Hematopoietic multipotent progenitor cell treated with erythropoietin and hydrocortisone succinate and interleukin-3 and kit ligand, for 17 days (in vitro differentiated cells): ENCODE results near the gene BCAS3.
"Not testable (repeated sequence)": the region's sequence is repeated elsewhere in the genome, so short reads cannot be mapped to it uniquely, and the experiment has no call there.

ENCODE experiments used
- DNase-seq: peaks from one replicate; pipeline ENCODE4 v3.0.0-alpha.2; 2015; ENCODE audit warnings: low spot score

The BCAS3 gene

DNA sequence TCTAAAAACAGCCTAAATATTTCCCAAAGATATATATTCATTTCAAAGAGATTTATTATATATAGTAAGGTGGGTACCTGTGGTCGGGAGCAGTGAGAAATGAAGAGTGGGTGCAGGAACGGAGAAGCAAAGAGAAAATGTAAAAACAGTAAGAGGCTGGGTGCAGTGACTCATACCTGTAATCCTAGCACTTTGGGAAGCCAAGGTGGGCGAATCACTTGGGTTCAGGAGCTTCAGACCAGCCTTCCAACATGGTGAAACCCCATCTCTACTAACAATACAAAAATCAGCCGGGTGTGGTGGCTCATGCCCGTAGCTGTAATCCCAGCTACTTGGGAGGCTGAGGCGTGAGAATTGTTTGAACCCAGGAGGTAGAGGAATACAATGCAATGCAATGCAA is 257.1 kb downstream of the BCAS3 start:
- no peak for DNase-seq

DNA sequence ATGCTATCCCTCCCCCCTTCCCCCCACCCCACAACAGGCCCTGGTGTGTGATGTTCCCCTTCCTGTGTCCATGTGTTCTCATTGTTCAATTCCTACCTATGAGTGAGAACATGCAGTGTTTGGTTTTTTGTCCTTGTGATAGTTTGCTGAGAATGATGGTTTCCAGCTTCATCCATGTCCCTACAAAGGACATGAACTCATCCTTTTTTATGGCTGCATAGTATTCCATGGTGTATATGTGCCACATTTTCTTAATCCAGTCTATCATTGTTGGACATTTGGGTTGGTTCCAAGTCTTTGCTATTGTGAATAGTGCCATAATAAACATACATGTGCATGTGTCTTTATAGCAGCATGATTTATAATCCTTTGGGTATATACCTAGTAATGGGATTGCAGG is 258.3 kb downstream of the BCAS3 start:
- DNase-seq = not testable (repeated sequence)

DNA sequence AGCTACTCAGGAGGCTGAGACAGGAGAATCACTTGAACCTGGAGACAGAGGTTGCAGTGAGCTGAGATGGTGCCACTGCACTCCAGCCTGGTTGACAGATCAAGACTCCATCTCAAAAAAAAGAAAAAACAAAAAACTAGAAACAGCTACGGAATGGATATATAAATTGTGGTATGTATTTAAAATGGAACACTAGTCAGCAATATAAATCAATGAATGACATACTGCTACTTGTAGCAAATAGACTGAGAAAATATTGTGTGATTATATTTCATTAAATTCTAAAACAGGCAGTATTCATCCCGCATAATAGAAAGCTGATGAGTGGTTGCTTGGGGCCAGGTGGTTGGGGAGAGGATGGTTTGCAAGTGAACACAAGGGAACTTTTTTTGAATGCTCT is 261.7 kb downstream of the BCAS3 start:
- DNase-seq = no peak

DNA sequence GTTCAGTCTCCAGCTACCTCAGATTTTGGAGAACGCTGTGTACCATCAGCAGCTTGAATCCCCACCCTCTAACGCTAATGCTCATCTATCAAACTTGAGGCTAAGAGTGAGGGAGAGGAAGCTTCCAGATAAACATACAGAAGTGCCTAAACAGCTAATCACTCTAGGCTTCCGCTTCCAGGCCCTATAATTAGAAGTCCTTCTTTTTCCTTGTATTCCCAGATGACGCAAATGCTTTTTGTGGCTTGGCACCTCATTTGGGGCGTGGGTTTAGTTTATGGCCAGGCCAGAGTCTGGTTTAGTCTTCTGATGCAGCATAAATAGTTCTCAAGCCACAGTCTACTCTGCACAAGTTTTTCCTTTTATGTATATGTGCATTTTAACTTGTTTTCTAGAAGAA is 263.4 kb downstream of the BCAS3 start:
- DNase-seq = no peak

DNA sequence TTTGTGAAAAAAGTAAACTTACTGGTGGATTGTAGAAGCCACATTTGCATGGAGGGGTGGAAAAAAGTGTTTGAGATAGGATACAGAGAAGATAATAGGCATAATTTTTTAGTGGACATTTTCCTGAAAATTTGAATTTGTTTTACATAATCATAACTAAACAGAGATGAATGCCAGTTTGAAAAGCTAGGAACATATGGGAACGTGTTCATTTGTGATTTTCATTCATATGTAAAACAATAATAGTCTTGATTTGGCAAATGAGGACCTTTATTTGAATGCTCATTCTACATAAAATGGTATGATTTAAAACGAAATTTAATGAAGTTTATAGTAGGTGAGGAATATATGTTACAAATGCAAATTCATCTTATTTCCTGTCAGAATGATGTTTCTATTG is 263.9 kb downstream of the BCAS3 start:
- DNase-seq = no peak

DNA sequence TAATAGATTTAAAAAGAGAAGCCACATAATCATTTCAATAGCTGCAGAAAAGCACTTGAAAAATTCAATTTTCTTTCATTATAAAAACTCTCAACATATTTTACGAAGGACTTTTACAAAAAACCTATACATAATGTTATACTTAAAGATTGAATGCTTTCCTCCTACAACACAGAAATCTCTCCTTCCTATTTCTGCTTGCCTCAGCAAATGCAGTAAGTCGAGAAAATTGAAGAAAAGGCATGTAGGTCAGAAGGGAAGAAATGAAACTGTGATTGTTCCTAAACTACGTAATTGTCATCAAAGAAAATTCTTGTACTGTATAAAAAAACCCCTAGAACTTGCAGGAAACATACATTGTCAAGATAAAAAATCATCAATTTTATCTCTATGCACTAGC is 267.1 kb downstream of the BCAS3 start:
- no peak for DNase-seq

DNA sequence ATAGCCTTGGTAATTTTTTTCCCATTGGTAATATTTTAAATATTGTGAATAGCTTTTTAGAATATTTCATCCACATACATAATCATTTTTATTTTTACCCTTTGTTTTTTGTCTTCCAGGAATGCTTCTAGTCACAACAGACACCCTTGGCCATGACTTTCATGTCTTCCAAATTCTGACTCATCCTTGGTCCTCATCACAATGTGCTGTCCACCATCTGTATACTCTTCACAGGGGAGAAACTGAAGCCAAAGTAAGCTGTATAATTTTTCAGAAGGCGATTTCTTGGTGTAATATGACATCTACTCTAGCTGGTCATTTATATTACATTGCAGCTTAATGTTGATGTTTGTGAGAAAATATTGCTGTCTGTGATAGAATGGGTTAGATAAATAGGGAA is 269.4 kb downstream of the BCAS3 start:
- DNase-seq = no peak

DNA sequence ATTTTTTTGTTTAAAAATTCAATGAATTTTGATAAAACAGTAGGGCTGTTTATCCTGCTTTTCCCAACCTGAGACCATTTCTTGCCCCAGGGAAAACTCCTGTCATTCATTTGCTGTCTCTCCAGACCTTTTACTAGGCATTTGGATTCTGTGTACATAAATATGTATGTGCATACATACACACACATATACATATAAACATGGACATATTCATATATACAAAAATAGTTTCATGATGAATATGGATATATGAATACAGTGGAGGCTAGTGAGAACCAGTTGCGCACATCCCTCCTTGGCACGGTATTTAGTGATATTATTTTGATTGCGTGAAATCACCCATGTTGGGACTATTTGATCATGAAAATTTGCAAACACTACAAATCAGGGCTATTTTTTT is 269.9 kb downstream of the BCAS3 start:
- DNase-seq = no peak

DNA sequence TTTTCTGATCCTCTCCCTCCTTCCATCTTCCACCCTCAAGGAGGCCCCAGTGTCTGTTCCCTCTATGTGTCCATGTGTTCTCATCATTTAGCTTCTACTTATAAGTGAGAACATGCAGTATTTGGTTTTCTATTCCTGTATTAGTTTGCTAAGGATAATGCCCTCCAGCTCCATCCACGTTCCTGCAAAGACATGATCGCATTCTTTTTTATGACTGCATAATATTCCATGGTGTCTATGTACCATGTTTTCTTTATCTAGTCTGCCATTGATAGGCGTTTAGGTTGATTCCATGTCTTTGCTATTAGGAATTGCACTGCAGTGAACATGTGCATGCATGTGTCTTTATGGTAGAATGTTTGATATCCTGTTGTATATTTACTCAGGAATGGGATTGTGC is 275.1 kb downstream of the BCAS3 start:
- no peak for DNase-seq

DNA sequence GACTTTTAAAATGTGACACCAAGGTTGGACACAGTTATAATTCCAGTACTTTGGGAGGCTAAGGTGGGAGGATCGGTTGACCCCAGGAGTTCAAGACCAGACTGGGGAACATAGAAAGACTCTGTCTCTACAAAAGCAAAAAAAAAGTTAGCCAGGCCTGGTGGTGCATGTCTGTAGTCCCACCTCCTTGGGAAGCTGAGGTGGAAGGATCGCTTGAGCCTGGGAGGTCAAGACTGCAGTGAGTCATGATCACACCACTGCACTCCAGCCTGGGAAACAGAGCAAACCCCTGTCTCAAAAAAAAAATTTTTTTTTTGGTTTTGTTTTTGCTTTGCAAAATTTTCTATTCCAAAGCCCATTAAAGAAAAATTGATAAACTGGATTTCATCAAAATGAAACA is 281.4 kb downstream of the BCAS3 start:
- DNase-seq = no peak

DNA sequence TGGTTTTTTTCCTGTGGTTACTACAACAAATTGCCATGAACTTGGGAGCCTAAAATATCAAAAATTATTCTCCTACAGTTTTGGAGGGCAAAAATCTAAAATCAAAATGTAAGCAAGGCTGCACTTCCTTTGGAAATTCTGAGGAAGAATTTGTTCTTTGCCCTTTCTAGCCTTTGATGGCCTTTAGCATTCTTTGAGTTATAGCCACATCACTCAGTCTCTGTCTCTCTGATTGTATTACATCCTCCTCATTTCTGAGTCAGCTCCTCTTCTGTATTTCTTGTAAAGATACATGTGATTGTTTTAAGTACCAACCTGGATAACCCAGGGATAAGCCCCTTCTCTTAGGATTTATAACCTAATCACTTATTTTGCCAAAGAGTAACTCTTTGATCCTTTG is 282.0 kb downstream of the BCAS3 start:
- no peak for DNase-seq

DNA sequence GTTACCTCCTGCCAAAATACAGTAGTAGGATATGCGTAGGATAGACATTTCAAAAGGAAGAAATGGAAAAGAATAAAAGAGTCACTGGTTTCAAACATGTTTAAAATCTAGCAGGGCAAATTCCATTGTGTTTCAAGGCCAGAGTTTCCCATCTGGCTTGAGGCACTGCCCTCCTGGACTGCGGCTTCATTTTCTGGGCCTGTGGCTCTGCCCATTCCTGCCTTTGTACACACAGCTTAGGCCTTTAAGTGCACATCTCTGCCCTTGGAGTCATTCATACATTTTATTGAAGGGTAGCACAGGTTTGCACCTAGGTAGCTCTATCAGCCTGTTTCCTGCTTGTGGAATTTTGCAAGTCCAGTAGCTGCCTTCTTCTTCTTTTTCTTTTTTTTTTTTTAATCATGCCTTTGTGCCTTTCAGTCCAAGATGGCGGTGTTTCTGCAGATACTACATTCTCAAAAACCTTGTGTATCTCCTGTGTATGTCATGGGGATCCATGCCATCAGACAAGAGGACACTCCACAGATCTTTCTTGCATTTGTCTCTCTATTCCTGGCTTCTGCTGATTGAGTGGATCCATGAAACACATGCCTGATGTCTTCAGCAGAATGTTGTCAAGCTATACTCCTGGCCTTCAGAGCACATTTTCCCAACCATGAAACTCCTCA is 282.9 kb downstream of the BCAS3 start:
- no peak for DNase-seq

DNA sequence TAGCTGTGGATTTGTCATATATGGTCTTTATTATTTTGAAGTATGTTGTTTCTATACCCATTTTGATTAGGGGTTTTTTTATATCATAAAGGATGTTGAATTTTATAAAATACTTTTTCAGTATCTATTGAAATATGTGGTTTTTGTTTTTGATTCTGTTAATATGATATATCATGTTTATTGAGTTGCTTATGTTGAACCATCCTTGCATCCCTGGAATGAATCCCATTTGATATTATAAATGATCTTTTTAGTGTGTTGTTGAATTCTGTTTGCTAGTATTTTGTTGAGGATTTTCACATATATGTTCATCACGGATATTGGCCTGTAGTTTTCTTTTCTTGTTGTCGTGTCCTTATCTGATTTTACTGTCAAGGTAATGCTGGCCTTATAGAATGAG is 286.5 kb downstream of the BCAS3 start:
- DNase-seq = no peak

DNA sequence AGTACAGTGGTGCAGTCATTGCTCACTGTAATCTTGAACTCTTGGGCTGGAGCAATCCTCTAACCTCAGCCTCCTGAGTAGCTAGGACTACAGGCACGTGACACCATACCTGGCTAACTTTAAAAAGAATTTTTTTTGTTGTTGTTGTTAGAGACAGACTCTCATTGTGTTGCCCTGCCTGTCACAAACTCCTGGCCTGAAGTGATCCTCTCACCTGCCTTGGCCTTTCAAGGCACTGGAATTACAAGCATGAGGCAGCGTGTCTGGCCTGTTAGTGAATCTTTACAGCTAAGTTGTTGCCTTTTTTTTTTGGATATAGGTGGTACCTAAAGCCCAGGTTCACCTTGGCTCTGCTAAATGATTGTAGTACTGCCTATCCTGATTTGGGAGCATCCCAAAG is 290.6 kb downstream of the BCAS3 start:
- no peak for DNase-seq

DNA sequence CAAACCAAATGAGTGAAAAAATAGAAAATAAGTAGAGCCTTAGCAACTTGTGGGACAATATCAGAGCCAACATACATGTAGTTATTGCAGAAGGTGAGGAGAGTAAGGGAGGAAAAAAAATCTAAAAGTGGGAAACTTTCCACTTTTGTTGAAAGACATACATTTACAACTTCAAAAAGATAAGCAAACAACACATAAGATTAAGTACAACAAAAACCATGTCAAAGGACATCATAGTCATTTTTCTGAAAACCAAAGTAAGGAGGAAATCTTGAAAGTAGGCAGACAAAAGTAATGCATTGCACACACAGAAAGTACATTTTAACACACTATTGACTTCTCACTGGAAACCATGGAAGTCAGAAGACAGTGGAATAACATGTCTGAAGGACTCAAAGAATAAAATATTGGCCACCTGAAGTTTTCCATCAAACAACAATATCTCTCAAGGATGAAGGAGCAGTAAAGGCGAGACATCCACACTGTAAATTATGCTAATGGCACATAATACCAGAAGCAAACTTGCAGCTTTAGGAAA is 291.9 kb downstream of the BCAS3 start:
- no peak for DNase-seq

DNA sequence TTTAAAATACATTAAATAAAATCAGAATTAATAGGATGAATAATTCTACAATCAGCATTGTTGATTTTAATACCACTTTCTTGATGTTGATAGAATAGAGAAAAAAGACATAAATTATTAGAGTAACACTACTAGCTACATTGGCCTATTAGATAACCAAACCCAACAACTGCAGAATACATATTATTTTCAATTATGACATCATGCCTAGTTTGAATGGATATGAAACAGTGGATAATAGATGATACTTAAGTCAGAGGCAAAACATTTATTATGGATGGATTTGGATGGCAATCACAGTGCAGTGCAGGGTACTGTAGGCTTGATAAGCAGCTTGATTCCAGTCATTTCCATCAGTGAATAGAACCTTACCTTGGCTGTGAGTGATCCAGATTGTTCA is 293.1 kb downstream of the BCAS3 start:
- no peak for DNase-seq

DNA sequence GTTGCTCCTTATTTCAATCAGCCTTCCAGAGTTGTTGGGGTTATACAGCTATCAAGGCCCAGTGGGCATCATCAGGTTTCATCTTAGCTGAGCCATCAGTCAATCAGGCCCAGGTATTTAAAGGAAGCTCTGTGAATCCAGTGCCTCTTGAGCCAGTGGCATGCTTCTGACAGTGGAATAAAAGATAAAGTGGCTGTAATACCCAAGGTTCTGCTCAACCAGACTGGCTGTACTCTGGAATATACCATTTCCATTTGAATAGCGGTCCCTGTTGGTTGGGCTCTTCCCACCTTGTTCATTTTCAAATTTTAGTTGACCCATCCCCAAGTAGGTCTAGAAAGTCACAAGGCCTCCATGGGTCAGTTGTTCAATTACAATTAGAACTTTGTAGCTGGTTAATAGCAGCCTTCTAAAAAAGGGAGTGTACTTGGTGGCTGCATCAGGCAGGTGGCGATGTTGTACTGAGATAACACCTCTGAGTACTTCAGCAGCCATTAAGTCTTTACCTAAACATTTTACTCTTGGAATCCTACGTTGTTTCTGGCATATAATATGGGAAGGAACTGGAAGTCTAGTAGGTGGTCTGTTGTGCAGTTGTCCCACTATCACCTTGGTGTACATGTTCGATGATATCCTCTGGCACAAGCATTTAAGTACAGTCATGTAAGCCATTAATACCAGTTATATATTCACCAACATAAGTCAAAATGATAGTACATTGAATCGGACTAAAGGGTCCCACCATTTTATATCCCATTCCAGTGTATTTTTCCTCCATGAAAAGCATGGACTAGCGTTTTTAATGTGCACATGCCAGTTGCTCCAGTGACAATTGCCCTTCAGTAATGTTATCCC is 294.1 kb downstream of the BCAS3 start:
- DNase-seq = peak; percentile 37

DNA sequence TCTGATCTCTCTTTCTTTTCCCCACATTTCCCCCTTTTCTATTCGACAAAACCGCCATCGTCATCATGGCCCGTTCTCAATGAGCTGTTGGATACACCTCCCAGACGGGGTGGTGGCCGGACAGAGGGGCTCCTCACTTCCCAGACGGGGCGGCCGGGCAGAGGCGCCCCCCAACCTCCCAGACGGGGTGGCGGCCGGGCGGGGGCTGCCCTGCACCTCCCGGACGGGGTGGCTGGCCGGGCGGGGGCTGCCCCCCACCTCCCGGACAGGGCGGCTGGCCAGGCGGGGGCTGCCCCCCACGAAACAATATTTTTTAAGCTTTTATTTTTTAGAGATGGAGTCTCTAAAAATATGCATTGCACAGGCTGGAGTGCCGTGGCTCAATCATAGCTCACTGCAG is 299.2 kb downstream of the BCAS3 start:
- not testable (repeated sequence) for DNase-seq

DNA sequence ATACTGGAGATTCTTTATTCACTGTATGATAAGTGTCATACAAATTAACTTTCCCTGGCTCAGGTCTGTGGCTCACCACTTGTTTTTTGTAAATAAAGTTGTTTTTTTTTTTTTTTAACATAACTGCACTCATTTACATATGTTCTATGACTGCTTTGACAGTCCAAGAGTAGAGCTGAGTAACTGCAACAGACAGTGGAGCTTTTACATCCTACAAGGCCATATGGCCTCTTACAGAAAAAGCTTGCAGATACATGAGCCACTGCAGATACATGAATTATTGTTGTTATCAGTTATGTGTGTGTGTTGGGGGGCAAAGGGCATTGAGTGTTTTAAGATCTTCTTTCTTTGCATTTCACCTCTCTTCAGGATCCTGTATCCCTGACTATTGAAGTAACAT is 311.7 kb downstream of the BCAS3 start:
- no peak for DNase-seq

DNA sequence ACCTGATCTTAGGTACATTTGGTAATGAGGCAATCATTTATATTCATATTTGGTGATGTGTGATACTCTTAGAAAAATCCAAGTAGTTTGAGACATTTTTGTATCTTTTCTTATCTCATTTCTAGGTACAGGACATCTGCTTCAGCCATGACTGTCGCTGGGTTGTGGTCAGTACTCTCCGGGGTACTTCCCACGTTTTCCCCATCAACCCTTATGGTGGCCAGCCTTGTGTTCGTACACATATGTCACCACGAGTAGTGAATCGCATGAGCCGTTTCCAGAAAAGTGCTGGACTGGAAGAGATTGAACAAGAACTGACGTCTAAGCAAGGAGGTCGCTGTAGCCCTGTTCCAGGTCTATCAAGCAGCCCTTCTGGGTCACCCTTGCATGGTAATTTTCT is 312.2 kb downstream of the BCAS3 start:
- no peak for DNase-seq

DNA sequence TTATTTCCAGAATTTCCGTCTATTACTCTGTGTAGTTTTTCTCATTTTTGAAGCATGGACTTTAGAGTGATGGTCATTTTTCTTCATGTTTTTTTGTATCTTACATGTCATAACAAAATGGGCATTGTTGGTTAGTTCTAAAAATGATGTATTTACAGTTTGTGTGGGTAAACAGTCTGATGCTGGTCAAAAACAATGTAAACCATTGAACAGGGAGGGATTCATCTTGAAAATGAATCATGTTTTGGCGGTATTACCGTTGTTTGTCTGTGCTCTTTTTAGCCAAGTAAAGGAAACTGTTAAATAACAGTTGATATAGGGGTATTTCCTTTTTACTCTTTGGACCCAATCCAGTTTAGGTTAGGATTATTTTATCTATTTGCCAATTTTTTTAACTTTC is 315.8 kb downstream of the BCAS3 start:
- DNase-seq = no peak

DNA sequence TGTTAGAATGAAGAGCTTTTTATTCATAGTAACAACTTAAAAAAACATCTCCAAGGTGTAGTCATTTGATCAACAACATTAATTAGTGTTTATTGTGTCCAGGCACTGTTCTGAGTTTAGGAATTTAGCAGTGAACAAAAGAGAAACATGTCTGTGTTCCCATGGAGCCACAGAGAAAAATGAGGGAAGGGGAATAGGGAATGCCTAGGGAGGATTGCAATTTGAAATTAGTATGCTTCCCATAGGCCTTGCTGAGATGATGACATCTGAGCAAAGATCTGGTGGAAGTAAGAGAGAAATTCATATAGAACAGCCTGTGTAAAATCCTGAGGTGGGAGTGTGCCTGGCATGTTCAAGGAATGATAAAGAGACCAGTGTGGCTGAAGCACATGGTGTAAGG is 318.0 kb downstream of the BCAS3 start:
- DNase-seq = no peak

DNA sequence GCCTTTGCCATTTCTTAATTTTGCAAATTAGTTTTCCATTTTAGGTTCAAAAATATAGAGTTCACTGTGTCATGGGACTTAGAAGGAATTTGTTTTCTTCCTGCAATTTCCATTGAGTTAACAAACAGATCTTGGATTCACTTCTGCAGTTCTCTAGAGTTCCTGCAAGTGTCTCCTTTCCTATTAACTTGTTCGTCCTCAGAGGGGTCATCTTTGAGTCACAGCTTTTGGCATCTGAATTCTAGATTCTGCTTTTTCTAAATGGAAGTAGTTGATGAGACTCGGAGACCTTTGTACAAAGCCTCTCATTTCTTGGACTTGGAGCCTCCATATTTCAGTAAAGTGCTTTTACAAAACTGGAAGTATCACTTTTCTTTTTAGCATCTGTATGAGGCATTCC is 323.3 kb downstream of the BCAS3 start:
- no peak for DNase-seq

DNA sequence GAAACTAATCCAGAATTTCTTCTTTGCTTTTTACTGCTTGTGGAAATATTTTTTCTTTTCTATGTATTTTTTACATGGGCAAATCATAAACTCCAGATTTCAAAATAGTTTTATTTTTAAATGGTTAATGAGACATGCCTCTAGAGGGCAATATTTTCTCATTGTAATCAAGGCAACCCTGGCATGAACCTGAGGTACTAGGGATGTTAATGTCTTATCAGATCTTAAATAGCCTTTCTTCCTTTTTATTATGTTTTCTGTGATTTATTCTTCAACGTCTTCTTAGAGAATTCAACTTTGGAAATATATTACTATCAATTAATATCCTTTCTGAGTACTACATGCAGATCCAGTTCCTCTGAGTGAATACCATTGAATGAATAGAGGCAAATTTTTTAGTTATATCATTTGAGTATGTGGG is 324.7 kb downstream of the BCAS3 start:
- peak; percentile 18 for DNase-seq
